Stimulated activated naive CD4-positive, alpha-beta T cell treated with Interleukin-2 at 50 U/mL for 16 hours (primary cell): ENCODE measurements around the gene MTPN.
A peak's percentile ranks its signal among the peaks of the same experiment; 100 is the strongest.

Experiments
- DNase-seq: peaks from one replicate; lab custom pipeline; 2025; lab: John Stamatoyannopoulos, UW

The MTPN gene, protein sequence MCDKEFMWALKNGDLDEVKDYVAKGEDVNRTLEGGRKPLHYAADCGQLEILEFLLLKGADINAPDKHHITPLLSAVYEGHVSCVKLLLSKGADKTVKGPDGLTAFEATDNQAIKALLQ

DNA sequence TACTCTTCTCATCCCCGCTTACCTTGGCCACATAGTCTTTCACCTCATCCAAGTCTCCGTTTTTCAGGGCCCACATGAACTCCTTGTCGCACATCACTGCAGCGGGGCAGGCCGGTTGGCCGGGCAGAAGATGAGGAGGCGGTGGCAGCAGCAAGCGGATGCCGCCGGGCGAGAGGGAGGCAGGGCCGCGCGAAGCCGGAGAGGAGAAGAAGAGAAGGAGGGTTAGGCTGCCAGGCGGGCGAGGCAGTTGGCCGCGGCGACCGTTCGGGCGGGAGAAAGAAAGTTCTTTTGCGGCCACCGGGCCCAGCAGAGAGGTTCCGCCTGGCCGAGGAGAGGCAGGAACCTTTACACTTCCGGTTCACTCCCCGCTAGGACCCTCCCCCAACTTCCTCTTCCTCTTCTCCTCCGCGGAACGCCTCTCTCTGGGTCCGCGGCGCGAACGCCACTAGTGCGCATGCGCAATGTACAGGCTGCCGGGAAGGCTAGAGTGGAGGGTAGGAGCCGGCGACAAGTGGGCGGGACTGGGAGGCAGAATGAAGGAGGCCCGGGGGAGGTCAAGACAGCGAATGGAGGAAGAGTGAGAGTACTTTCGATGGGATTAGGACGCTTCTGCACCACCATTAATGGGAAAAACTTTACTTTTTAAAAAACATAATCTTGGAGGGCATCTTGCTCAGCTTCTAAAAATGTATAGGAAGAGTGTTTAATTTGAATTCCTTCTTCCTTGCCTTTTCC lies at the start of gene MTPN:
MTPN (minus strand) TSS at position 353 of the 735 bp plus-strand sequence; CDS start at position 94, 259 bp downstream.
- DNase-seq: peak; percentile 95

DNA sequence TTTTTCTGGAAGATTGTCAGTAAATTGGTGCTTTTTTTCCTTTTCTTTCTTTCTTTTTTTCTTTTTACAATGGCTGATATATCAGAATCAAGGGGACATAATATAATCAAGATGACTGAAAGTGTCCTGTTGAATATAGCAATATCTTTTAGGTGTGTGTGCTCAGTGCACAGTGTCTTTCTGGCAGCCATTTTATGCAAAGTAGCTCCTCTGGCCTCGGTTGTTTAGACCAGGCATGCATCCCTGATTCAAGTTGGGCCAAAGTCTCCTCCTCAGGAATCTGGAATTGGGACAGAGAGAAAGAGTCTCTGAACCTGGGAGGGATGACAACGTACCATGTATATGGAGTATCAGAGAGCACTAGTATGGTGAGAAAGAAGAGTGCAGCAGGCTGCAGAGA lies 49.0 kb upstream of the MTPN start:
- DNase-seq: no peak

DNA sequence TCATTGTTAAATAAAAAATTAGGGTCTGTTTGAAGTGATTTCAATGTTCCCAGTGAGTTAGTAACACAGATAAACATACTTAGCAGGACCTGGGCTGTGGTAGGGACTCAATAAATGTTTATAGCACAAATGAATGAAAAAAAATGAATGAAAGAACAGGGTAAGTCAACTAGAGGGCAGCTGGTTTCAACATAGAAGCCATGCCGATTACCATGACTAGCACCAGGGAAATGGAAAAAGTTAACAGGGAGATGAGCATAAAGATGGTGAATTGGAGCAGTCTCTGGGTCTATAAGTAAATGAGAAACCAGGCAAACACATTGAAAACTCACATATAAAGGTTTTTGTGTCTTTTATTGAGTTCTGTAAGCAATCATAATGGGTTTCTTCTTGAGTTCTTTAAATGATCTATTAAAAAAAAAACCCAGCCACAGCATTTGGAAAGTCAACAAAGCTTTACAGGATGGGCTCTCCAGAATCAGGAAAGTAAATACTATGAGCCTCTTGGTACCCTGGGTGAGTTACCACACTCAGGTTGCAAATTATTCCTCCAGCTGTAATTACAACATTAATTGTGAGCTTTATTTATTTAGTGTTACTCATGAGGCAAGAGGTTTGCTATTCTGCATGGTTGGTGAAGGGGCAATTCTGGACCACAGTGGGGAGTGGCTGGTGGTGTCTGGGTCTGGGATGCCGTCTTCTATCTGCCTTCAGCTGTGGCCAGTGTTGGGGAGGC lies 46.1 kb upstream of the MTPN start:
- DNase-seq: no peak

DNA sequence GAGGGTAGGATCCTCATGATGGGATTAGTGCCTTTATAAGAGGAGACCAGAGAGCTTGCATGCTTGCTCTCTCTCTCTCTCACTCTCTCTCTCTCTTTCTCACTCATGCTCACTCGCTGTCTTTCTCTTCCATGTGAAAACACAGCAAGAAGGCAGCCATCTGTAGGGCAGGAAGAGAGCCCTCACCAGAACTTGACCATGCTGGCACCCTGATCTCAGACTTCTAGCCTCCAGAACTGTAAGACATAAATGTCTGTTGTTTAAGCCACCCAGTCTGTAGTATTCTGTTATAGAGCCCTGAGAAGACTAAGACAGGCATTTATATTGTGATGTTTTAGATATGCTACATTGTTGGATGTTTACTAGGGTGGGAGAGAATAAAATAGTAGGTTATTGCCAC lies 43.4 kb upstream of the MTPN start:
- no peak for DNase-seq

DNA sequence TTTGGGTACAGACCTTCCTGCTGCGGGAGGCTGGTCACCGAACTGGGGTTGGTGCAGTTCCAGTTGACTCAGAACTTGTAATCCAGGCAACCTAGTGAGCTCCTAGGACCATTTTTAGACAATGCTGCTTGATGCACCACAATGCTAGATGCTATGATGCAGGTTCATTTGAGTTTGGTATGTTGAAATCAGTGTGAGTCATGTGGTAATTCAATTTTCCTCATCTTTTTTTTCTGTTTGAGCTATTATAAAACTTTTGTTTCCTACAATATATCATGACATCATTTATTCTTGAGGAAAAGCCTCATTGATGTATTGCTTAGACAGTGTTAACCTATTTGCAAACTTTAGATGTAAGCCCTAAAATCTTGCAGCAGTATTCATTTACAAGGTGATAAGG lies 40.9 kb upstream of the MTPN start:
- no peak for DNase-seq

DNA sequence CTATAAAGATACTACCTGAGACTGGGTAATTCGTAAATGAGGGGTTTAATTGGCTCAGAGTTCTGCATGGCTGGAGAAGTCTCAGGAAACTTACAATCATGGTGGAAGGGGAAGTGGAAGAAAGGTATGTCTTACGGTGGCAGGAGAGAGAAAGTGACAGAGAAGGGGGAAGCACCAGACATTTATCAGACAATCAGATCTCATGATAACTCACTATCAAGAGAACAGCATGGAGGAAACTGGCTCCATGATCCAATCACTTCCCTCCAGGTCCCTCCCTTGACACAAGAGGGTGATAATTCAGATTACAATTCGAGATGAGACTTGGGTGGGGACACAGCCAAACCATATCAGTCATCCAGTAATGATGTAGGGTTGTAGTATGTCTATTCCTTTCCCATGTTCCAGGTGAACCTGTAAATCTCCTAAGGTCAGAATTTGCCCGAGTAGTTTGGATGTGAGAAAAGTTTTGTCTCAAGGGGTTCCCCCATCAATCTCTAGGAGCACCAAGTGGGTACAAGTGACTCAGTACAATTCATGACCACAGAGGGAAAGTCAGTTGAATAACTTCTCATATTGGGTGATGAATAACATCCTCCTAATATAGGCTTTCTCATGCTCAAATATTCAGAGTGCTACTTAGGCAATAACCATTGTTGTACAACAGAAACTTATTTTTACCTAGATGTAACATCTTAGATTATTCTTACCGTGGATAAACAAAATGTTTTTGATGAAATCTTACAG lies 39.7 kb upstream of the MTPN start:
- DNase-seq: no peak

DNA sequence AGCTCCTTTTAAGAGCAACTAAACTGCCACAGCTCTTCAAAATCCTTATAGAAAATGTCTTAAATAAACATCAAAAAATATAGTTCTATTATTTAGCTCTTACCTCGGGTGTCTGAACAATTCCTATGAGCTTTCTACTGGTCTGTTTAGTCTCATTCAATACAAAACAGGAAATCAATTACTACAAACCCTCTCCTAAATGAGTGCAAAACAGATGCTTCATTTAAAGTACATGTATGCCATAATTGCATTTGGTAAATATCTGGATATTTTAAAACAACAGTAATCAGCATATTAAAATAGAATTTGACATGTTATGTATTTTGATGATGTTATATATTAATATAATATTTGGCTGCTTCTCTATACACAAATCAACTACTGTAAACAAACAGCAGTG lies 38.5 kb upstream of the MTPN start:
- DNase-seq: no peak

DNA sequence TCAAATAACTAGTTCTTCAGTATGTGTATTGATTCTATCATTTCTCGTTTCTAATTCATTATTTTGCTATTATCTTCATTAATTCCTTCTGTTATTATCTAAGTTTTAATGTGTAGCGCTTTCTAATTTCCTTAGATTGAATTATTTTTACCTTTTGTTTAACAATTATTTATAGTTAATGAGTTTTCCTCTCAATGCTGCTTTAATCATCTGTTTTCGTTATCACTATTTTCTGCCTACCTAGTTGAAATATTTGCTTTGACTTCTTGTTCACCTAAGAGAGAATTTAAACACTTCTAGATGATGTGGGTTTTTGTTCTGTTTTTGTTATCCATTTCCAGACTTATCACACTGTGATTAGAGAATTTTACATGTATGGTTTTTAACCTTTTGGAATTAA lies 37.5 kb upstream of the MTPN start:
- DNase-seq: no peak

DNA sequence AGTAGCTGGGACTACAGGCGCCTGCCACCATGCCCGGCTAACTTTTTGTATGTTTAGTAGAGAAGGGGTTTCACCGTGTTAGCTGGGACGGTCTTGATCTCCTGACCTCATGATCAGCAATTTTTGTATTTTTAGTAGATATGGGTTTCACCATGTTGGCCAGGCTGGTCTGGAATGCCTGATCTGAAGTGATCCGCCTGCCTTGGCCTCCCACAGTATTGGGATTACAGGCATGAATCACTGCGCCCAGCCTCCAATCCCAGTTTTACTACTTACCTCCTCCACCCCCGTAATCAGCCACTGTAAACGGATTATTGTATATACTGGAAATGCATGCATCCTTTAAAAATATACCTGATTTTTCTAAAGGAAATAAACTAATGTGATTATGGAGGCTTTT lies 35.1 kb upstream of the MTPN start:
- no peak for DNase-seq

DNA sequence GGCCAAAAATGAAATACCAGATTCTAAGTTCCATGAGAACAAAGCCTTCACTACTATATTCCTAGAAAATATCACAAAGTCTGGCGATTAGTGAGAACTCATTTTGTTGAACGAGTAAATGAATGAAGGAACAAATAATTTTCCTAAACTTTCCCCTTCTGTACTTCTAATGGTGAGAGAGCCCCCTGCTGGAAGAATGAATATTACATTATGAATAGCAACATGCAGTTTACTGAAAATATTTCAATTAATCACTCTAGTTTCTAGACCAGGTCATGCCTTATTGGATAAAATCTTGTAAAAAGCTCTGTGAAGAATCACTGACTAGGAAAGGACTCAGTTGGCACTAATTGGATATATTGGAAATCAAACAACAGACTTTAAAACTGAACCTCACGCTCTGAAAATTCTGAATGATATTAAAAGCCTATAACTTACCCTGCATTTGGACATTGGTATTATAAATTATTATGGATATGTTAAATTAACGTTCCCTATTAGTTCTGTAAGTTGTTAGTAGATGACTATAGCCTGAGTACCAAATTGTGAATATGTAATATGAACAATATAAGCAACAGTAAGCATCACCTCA lies 32.4 kb upstream of the MTPN start:
- no peak for DNase-seq

DNA sequence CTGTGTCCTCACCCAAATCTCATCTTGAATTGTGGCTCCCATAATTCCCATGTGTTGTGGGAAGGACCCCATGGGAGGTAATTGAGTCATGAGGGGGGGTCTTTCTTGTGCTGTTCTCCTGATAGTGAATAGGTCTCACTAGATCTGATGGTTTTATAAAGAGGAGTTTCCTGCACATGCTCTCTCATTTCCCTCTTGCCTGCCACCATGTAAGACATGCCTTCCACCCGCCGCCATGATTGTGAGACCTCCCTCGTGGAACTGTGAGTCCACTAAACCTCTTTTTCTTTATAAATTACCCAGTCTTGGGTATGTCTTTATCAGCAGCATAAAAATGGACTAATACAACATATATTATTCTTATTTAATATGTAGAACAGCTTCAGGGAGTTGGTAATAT lies 29.0 kb upstream of the MTPN start:
- no peak for DNase-seq

DNA sequence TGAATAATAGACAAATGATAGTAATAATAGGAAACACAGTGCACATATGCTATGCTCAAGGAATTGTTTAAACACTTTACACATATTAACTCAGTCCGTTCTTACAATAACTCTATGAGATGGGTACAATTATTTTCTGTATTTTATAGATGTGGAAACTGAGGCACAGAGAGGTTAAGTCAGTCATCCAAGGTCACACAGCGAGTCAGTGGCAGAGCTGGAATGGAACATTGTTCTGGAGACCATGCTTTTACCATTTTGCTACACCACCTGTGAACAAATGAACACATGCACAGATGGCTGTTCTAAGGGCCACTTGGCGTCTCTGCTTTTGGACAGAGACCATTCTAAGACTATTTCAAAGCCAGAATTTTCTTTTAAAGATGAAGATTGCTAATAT lies 26.9 kb upstream of the MTPN start:
- no peak for DNase-seq

DNA sequence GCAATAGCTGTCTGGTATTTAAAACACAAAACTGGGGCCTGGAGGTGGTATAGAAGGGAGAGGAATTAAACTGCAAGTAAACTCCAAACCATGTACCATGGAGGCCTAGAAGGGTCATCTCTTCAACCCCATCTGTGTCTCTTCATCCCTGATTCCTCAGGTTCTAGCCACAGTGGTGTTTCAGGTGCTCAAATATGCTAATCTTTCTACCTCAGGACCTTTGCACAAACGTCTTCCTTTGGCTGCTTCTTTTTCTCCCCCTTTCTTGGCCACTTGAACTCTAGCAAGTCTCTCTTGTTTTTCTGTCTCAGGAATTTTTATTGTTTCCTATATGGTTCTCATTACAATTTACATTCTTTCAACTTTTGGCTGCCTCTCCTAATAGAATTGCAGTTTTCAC lies 25.6 kb upstream of the MTPN start:
- DNase-seq: no peak

DNA sequence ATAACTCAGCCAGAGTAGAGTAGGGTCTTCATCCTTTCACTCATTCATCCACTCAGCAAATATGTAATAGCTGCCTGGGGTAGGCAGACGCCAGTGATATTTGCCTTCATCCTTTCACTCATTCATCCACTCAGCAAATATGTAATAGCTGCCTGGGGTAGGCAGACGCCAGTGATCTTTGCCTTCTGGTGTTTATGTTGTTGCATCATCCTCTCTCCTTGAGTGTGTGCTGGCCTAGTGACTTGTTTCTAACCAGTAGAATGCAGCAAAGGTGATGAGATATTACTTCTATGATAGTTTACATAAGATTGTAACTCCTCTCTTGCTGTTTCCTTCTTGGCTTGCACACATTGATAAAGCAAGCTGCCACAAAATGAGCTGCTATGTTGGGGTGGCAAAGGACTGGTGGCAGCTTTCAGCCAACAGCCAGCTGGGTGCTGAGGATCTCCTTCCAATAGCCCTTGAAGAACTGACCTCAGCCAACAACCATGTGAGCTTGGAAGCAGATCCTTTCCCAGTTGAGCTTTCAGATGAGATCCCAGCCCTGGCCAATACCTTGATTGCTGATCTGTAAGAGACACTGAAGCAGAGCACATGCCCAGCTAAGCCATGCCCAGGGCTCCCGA lies 23.2 kb upstream of the MTPN start:
- no peak for DNase-seq

DNA sequence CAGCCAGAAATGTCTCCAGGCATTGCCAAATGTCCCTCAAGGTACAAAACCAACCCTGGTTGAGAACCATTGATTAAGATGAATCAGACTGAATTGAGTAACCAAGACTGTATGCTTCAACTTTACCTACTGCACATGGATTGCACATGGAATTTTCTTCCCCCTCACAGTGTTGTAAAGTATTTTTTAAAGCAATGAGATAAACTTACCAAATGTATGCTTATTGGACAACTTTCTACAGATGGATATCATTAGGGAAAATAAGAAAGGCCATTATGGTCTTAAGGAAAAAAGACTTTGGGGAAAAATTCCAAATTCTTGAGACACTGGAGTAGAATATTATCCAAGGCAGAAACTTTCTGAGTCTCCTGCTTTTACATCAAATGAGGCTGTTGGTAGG lies 20.9 kb upstream of the MTPN start:
- DNase-seq: no peak

DNA sequence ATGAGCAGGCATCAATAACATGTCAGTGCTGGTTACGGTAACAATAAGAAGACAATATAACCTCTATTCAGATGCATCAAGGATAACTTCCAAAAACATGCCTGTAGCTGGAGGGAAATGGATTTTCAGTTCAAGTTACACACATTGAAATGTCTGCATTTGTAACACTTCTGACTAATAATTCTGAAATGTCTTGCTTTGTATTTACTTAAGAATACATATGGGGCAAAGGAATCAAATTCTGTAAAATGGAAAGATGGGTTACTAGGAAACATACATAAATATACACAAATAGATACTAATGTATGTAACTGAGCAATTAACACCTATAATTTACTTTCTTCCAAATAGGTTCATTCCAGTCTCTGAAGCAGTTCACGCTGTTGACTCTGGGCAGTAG lies 18.6 kb upstream of the MTPN start:
- no peak for DNase-seq

DNA sequence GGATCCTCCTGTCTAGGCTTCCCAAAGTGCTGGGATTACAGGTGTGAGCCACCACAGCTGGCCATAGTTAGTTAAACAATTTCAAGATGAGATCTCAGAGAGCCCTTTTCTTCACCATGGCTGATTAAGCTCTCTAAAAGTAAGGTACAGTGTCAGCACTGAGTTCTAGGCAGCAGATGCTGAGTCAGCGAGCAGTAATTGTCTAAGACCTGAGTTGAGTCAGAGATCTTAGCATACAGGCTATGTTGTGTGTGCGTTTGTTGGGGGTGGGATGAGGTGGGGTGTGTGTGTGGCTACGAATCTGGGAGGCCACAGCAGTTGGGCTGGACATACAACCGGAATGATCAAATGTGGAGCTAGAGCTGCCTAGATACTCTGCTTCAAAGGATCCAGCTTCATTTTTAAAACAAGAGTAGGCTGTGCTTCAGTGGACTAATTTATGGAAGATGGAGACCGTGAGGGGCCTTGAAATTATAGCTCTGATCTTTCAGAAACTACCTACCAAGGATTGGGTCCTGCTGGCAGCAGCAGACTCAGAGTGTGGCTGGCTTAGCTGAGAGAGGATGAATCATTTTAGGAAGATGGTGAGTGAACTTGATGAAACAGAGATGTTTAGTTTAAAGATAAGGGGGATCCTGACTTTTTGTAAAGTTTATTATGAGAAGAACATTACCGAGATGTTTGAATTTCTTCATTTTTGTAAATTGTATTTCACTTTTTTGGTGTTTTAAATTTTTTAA lies 17.5 kb upstream of the MTPN start:
- DNase-seq: peak; percentile 8

DNA sequence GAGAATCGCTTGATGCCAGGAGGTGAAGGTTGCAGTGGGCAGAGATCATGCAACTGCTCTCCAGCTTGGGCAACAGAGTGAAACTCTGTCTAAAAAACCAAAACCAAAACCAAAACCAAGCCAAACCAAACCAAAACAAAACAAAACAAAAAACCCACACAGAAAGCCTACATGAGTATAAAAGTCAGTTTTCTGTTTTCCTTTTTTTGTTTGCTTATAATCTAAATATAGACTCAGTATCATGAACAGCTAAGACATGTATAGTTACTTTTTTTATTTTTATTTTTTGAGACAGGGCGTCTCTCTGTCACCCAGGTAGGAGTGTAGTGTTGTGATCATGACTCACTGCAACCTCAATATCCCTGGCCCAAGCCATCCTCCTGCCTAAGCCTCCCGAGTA lies 16.8 kb upstream of the MTPN start:
- no peak for DNase-seq

DNA sequence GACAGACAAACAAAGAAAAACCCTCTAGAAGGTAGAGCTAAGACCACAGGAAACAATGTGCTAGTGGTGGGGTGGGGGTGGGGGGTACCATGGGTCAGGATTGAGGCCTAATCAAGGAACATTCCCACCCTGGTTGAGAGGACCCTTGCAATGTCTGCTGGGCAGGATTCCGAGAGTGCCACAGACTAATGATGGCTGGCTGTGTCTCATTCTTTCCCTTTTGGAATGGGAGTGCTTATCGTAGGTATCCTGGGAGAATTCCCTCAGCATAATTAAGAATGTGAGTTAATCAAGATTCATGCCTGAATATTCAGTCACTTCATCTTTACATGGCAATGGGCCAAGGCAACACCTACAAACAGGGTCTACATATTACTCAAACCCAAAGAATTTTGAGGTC lies 14.7 kb upstream of the MTPN start:
- no peak for DNase-seq

DNA sequence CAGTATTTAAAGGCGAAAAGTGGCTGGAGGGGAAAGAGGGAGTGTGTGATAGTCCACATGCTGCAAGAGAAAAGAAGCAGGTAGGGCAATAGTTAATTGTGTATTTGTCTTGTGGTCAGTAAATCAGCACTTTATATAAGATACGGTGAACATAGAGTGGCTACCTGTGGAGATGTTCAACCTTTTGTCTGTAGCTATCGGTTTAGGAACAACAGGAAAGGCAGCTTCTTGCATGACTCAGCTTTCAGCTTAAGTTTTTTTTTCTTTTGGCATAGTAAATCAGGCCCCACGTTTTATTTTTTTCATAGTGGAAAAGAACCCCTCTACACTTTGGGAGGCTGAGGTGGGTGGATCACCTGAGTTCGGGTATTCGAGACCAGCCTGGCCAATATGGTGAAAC lies 14.2 kb upstream of the MTPN start:
- DNase-seq: no peak

DNA sequence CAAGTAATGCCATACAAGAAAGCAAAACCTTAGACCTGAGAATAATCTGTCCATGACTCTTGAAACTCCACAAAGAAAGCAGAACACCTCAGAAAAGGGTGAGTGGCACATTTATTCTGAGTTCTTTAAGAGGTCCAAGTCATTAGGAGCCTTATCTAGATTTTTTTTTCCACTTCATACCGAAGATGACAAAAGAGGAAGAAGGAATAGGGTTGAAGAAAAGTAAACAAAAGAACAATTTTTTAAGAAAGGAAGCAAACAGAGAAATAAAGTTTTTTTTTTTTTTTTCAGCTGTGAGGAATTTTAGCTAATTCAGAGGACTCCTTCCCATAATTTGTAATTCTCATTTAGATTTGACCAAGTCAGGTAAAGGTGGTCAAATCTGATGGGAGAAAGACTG lies 13.1 kb upstream of the MTPN start:
- no peak for DNase-seq
